ENCODE measurements around the gene PDGFD. TPM values are rescaled to one million over a fixed set of nuclear protein-coding genes. Genes with fewer than 3 reads are reported as not detected.

The PDGFD gene
- polyA plus RNA-seq, 1 donor from 2014 or later = 1.0 TPM

- no peak overlapping the region for H3K27ac ChIP-seq (ENCODE audit: low read length)
- no peaks in the 10 kb centered on the region for H3K9me3 ChIP-seq (ENCODE audit: low read length)
- H3F3A ChIP-seq (ENCODE audit: insufficient read depth, low read length, poor library complexity, severe bottlenecking) = no peaks in the 10 kb centered on the region
- H2AFZ ChIP-seq (ENCODE audit: low read depth, low read length) = no peak overlapping the region
- H4K20me1 ChIP-seq (ENCODE audit: insufficient read depth) = no peaks in the 10 kb centered on the region
- H3K27me3 ChIP-seq (ENCODE audit: insufficient read depth, low read depth, low read length) = no peaks in the 10 kb centered on the region
- H3K9ac ChIP-seq (ENCODE audit: low read length) = no peak overlapping the region
- H3K79me2 ChIP-seq (replicated peaks; ENCODE audit: insufficient read depth, low read length) = no peaks in the 10 kb centered on the region
- H3K4me2 ChIP-seq (ENCODE audit: low read length) = no peak overlapping the region
- no peak overlapping the region for H3K4me3 ChIP-seq (ENCODE audit: low read length)
- no peaks in the 10 kb centered on the region for H3K9me2 ChIP-seq (ENCODE audit: insufficient read depth, low read length)
- no peaks in the 10 kb centered on the region for H3K36me3 ChIP-seq (ENCODE audit: insufficient read depth, low read length)
- TF ChIP-seq REST (IDR thresholded peaks at IDR 0.05; ENCODE audit: borderline replicate concordance) (no peak), SMC3 (conservative IDR thresholded peaks at IDR 0.05; ENCODE audit: poor library complexity) (no peak), POLR2AphosphoS5 (IDR thresholded peaks at IDR 0.05) (no peak), CTCF (IDR thresholded peaks at IDR 0.05; ENCODE audit: poor library complexity, severe bottlenecking) (no peak), MXI1 (conservative IDR thresholded peaks at IDR 0.05; ENCODE audit: poor library complexity, severe bottlenecking) (no peak), EZH2 (IDR thresholded peaks at IDR 0.05; ENCODE audit: borderline replicate concordance, insufficient read depth, low read length, poor library complexity, severe bottlenecking) (no peak), EP300 (conservative IDR thresholded peaks at IDR 0.05; ENCODE audit: poor library complexity, severe bottlenecking) (no peak), TAF1 (IDR thresholded peaks at IDR 0.05; ENCODE audit: low read depth) (no peak), RAD21 (conservative IDR thresholded peaks at IDR 0.05) (no peak)
Observed at GRCh38 chr11:104028476-104029263, 135.3 kb downstream of the PDGFD start.

- H3F3A ChIP-seq (ENCODE audit: insufficient read depth, low read length, poor library complexity, severe bottlenecking) = no peaks in the 10 kb centered on the region
- no peaks in the 10 kb centered on the region for H3K9me3 ChIP-seq (ENCODE audit: low read length)
- H3K4me2 ChIP-seq (ENCODE audit: low read length) = no peak overlapping the region
- TF ChIP-seq EP300 (conservative IDR thresholded peaks at IDR 0.05; ENCODE audit: poor library complexity, severe bottlenecking) (peak; percentile 88), POLR2AphosphoS5 (IDR thresholded peaks at IDR 0.05) (peak; percentile 55), CTCF (IDR thresholded peaks at IDR 0.05; ENCODE audit: poor library complexity, severe bottlenecking) (no peak)
- no peaks in the 10 kb centered on the region for H4K20me1 ChIP-seq (ENCODE audit: insufficient read depth)
- H3K27ac ChIP-seq (ENCODE audit: low read length) = no peak overlapping the region
- no peaks in the 10 kb centered on the region for H3K36me3 ChIP-seq (ENCODE audit: insufficient read depth, low read length)
- H3K4me3 ChIP-seq (ENCODE audit: low read length) = no peak overlapping the region
- H3K79me2 ChIP-seq (replicated peaks; ENCODE audit: insufficient read depth, low read length) = no peaks in the 10 kb centered on the region
- H3K27me3 ChIP-seq (ENCODE audit: insufficient read depth, low read depth, low read length) = no peaks in the 10 kb centered on the region
- H3K9ac ChIP-seq (ENCODE audit: low read length) = no peak overlapping the region
- no peak overlapping the region for H2AFZ ChIP-seq (ENCODE audit: low read depth, low read length)
- H3K9me2 ChIP-seq (ENCODE audit: insufficient read depth, low read length) = no peaks in the 10 kb centered on the region
Observed at GRCh38 chr11:104024572-104024971, 139.4 kb downstream of the PDGFD start.

All from neural cell (in vitro differentiated cells).